Measurements from ENCODE around the gene PIM3.

GRCh38 chr22:49951000-49951677 is 9.4 kb upstream of the PIM3 start:
- TF ChIP-seq CTCF (IDR thresholded peaks at IDR 0.05; ENCODE audit: insufficient read depth, low read length, poor library complexity, severe bottlenecking) (no peak), EZH2phosphoT487 (conservative IDR thresholded peaks at IDR 0.05; ENCODE audit: low read length) (no peak)

Measured in SU-DHL-6 (cell line).